ENCODE results near the gene MLF2.

DNA sequence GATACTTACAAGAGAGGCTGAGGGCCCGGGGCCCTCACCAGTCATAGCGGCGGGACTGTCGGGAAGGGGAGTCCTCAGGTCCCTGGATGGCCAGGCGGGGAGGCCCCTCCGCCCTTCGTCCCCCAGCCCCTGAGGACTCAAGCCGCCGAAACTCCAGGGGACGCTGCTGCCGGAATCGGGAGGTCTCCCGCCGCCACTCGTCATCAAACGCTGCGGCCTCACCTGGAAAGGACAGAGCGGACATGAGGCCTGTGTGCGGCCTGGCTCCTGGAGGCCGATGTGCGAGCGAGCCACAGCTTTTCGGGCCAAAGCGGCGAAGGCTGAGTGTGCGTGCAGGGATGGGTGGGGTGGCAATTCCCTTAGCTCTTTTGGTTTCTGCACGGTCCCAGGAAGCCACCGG, 4.2 kb downstream of the MLF2 start:
- TF ChIP-seq, protein P1, sequence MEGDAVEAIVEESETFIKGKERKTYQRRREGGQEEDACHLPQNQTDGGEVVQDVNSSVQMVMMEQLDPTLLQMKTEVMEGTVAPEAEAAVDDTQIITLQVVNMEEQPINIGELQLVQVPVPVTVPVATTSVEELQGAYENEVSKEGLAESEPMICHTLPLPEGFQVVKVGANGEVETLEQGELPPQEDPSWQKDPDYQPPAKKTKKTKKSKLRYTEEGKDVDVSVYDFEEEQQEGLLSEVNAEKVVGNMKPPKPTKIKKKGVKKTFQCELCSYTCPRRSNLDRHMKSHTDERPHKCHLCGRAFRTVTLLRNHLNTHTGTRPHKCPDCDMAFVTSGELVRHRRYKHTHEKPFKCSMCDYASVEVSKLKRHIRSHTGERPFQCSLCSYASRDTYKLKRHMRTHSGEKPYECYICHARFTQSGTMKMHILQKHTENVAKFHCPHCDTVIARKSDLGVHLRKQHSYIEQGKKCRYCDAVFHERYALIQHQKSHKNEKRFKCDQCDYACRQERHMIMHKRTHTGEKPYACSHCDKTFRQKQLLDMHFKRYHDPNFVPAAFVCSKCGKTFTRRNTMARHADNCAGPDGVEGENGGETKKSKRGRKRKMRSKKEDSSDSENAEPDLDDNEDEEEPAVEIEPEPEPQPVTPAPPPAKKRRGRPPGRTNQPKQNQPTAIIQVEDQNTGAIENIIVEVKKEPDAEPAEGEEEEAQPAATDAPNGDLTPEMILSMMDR (IDR thresholded peaks at IDR 0.05), result no peak
- no peak for TF ChIP-seq EZH2phosphoT487 (IDR thresholded peaks at IDR 0.05)
- no peak for TF ChIP-seq EZH2 (IDR thresholded peaks at IDR 0.05)

Data from neural progenitor cell (in vitro differentiated cells).